Measurements from ENCODE around the gene REXO1.

The REXO1 gene

GRCh38 chr19:1824252-1824622 lies 24.0 kb downstream of the REXO1 start:
- TF ChIP-seq POU2F2 (IDR thresholded peaks at IDR 0.05; ENCODE audit: low read depth, low read length) (no peak), POLR2A (IDR thresholded peaks at IDR 0.05; ENCODE audit: low read depth, low read length) (no peak), TAF1 (IDR thresholded peaks at IDR 0.05; ENCODE audit: low read depth, low read length) (no peak), POLR2AphosphoS5 (IDR thresholded peaks at IDR 0.05; ENCODE audit: low read depth, low read length) (no peak), PAX5 (IDR thresholded peaks at IDR 0.05; ENCODE audit: insufficient read depth, low read length, severe bottlenecking) (no peak), SPI1 (IDR thresholded peaks at IDR 0.05; ENCODE audit: low read depth, low read length) (no peak)
- no peak for DNase-seq (ENCODE audit: insufficient read length, low spot score)
- FAIRE-seq: no peak

- DNase-seq (ENCODE audit: insufficient read length, low spot score) (no peak), FAIRE-seq (no peak)
- TF ChIP-seq PAX5 (IDR thresholded peaks at IDR 0.05; ENCODE audit: insufficient read depth, low read length, severe bottlenecking): no peak
- no peak for TF ChIP-seq POLR2AphosphoS5 (IDR thresholded peaks at IDR 0.05; ENCODE audit: low read depth, low read length)
- TF ChIP-seq POLR2A (IDR thresholded peaks at IDR 0.05; ENCODE audit: low read depth, low read length): no peak
- TF ChIP-seq TAF1 (IDR thresholded peaks at IDR 0.05; ENCODE audit: low read depth, low read length): no peak
- no peak for TF ChIP-seq SPI1 (IDR thresholded peaks at IDR 0.05; ENCODE audit: low read depth, low read length)
- no peak for TF ChIP-seq POU2F2 (IDR thresholded peaks at IDR 0.05; ENCODE audit: low read depth, low read length)
These were observed 24.6 kb downstream of the REXO1 start for GRCh38 chr19:1823539-1824251.

- no peak for FAIRE-seq
- DNase-seq (ENCODE audit: insufficient read length, low spot score): no peak
- no peak for TF ChIP-seq POU2F2 (IDR thresholded peaks at IDR 0.05; ENCODE audit: low read depth, low read length)
These were observed 25.3 kb downstream of the REXO1 start for GRCh38 chr19:1823020-1823419.

- no peak for FAIRE-seq
- no peak for TF ChIP-seq TAF1 (IDR thresholded peaks at IDR 0.05; ENCODE audit: low read depth, low read length)
- no peak for TF ChIP-seq SPI1 (IDR thresholded peaks at IDR 0.05; ENCODE audit: low read depth, low read length)
- no peak for TF ChIP-seq POLR2A (IDR thresholded peaks at IDR 0.05; ENCODE audit: low read depth, low read length)
- TF ChIP-seq POLR2AphosphoS5 (IDR thresholded peaks at IDR 0.05; ENCODE audit: low read depth, low read length): no peak
- no peak for TF ChIP-seq POU2F2 (IDR thresholded peaks at IDR 0.05; ENCODE audit: low read depth, low read length)
- no peak for TF ChIP-seq PAX5 (IDR thresholded peaks at IDR 0.05; ENCODE audit: insufficient read depth, low read length, severe bottlenecking)
- no peak for DNase-seq (ENCODE audit: insufficient read length, low spot score)
These were observed 26.1 kb downstream of the REXO1 start for GRCh38 chr19:1822210-1822609.

GRCh38 chr19:1819341-1820255 lies 28.7 kb downstream of the REXO1 start:
- TF ChIP-seq POLR2A (IDR thresholded peaks at IDR 0.05; ENCODE audit: low read depth, low read length): no peak
- TF ChIP-seq PAX5 (IDR thresholded peaks at IDR 0.05; ENCODE audit: insufficient read depth, low read length, severe bottlenecking): no peak
- TF ChIP-seq POLR2AphosphoS5 (IDR thresholded peaks at IDR 0.05; ENCODE audit: low read depth, low read length): no peak
- no peak for TF ChIP-seq POU2F2 (IDR thresholded peaks at IDR 0.05; ENCODE audit: low read depth, low read length)
- TF ChIP-seq TAF1 (IDR thresholded peaks at IDR 0.05; ENCODE audit: low read depth, low read length): no peak
- no peak for TF ChIP-seq SPI1 (IDR thresholded peaks at IDR 0.05; ENCODE audit: low read depth, low read length)
- FAIRE-seq: no peak
- no peak for DNase-seq (ENCODE audit: insufficient read length, low spot score)

GRCh38 chr19:1818549-1819195 lies 29.6 kb downstream of the REXO1 start:
- DNase-seq (ENCODE audit: insufficient read length, low spot score) (no peak), FAIRE-seq (no peak)
- TF ChIP-seq POU2F2 (IDR thresholded peaks at IDR 0.05; ENCODE audit: low read depth, low read length) (no peak), SPI1 (IDR thresholded peaks at IDR 0.05; ENCODE audit: low read depth, low read length) (no peak)

GRCh38 chr19:1817553-1818179 lies 30.6 kb downstream of the REXO1 start:
- TF ChIP-seq PAX5 (IDR thresholded peaks at IDR 0.05; ENCODE audit: insufficient read depth, low read length, severe bottlenecking) (no peak), SPI1 (IDR thresholded peaks at IDR 0.05; ENCODE audit: low read depth, low read length) (no peak), TAF1 (IDR thresholded peaks at IDR 0.05; ENCODE audit: low read depth, low read length) (no peak), POLR2AphosphoS5 (IDR thresholded peaks at IDR 0.05; ENCODE audit: low read depth, low read length) (no peak), POLR2A (IDR thresholded peaks at IDR 0.05; ENCODE audit: low read depth, low read length) (no peak), POU2F2 (IDR thresholded peaks at IDR 0.05; ENCODE audit: low read depth, low read length) (no peak)
- FAIRE-seq (no peak), DNase-seq (ENCODE audit: insufficient read length, low spot score) (no peak)

- FAIRE-seq: no peak
- TF ChIP-seq TAF1 (IDR thresholded peaks at IDR 0.05; ENCODE audit: low read depth, low read length) (no peak), POLR2A (IDR thresholded peaks at IDR 0.05; ENCODE audit: low read depth, low read length) (no peak), POU2F2 (IDR thresholded peaks at IDR 0.05; ENCODE audit: low read depth, low read length) (no peak)
- no peak for DNase-seq (ENCODE audit: insufficient read length, low spot score)
These were observed 31.6 kb downstream of the REXO1 start for GRCh38 chr19:1816530-1817298.

Data from GM12891 (cell line).